ENCODE measurements around the gene NCBP2L.

The NCBP2L gene

DNA sequence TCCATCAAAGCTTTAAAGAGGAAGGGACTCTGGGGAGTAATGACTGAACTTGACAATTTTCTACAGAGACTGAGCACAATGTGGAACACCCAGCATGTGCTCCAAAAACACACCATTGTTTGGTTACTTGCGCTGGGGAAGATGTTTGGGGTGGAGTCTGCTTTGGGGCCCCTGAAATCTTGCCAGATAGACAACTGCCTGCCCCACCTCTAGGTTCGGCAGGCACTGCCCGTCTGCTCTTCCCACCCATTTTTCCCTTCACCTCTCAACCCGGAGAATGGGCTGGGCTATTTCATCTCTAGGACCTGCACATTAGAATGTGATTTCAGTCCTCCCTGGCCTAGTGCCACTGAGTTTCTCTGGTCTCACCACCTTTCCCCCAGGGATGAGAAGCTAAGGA is 43.8 kb upstream of the NCBP2L start:
- DNase-seq (ENCODE audit: low read depth), result no peak
- H3K4me3 ChIP-seq (ENCODE audit: low read depth, low read length), result no peak overlapping the region
- TF ChIP-seq, protein P1, sequence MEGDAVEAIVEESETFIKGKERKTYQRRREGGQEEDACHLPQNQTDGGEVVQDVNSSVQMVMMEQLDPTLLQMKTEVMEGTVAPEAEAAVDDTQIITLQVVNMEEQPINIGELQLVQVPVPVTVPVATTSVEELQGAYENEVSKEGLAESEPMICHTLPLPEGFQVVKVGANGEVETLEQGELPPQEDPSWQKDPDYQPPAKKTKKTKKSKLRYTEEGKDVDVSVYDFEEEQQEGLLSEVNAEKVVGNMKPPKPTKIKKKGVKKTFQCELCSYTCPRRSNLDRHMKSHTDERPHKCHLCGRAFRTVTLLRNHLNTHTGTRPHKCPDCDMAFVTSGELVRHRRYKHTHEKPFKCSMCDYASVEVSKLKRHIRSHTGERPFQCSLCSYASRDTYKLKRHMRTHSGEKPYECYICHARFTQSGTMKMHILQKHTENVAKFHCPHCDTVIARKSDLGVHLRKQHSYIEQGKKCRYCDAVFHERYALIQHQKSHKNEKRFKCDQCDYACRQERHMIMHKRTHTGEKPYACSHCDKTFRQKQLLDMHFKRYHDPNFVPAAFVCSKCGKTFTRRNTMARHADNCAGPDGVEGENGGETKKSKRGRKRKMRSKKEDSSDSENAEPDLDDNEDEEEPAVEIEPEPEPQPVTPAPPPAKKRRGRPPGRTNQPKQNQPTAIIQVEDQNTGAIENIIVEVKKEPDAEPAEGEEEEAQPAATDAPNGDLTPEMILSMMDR (IDR thresholded peaks at IDR 0.05; ENCODE audit: control insufficient read depth, extremely low read depth, insufficient read depth), result no peak

DNA sequence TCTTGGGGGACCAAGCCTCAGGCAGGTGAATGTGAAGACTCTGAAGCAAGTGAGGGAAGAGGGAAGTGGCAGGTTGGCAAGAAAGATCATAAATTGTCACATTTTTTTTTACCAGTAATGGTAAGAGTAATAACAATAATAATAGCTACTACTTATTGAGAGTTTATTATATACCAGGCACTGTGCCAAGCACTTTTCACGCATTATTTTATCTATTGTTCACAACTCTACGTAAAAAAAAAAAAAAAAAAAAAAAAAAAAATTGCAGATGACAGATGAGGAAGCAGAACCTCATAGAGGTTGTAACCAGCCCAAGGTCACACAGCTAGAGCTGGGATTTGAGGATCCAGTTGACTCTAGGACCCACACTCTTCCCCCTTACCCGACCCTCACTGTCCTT is 42.9 kb upstream of the NCBP2L start:
- no peak overlapping the region for H3K4me3 ChIP-seq (ENCODE audit: low read depth, low read length)
- no peak for DNase-seq (ENCODE audit: low read depth)
- TF ChIP-seq, protein P1 (IDR thresholded peaks at IDR 0.05; ENCODE audit: control insufficient read depth, extremely low read depth, insufficient read depth), result no peak

DNA sequence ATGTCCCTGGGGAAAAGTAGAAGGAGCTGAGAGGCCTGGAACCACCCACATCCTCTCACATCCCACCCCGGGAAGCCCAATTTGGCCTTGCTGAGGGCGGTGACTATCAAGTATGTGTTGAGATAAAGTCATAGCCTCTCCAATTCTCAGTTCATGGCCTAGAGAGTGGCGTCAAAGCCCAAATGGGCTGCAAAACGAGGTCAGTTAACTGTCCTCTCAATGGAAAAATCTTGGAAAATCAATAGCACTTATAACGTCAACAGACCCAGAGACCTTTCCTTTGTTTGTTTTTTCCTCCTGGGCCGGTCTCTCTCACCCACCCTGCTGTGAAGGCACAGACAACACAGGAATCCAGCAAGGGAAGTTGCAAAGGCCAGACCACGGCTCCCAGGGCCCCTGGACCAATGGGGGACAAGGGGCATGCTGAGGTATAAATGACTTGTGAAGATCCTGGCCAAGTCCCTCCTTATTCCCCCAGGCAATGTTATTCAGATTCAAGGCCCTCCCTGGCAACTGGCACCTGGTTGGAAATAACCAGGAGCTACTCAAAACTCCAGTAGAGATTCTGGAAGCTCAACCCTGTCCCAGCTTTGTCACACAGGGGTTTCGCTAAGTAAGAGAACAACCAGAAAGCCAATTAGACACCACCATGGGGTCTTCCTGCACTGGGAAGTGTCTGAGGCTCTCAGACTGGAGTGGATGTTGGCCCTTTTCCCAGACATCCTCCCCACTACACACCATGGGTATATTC is 40.6 kb upstream of the NCBP2L start:
- DNase-seq (ENCODE audit: low read depth), result no peak
- H3K4me3 ChIP-seq (ENCODE audit: low read depth, low read length), result no peak overlapping the region
- TF ChIP-seq, protein P1 (IDR thresholded peaks at IDR 0.05; ENCODE audit: control insufficient read depth, extremely low read depth, insufficient read depth), result no peak

DNA sequence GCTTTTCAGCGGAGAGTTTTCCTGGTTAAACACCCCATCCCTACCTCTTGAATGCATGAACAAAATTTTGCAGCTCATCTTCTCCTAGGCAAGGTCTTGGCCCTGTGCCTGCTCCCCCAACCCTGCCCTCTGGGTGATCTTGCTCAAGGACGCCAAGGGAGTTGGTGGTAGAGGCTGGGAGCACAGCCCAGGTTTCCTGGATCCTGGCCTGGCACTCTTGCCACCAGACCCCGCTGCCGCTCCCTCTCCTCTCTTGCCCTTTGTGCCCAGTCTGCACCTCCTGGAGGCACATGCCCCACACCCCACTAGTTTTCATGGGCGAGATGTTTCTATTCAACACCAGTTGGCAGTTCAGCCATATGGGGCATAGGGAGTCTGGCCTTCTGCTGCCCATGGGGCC is 39.3 kb upstream of the NCBP2L start:
- TF ChIP-seq, protein P1 (IDR thresholded peaks at IDR 0.05; ENCODE audit: control insufficient read depth, extremely low read depth, insufficient read depth), result no peak
- no peak for DNase-seq (ENCODE audit: low read depth)
- no peak overlapping the region for H3K4me3 ChIP-seq (ENCODE audit: low read depth, low read length)

DNA sequence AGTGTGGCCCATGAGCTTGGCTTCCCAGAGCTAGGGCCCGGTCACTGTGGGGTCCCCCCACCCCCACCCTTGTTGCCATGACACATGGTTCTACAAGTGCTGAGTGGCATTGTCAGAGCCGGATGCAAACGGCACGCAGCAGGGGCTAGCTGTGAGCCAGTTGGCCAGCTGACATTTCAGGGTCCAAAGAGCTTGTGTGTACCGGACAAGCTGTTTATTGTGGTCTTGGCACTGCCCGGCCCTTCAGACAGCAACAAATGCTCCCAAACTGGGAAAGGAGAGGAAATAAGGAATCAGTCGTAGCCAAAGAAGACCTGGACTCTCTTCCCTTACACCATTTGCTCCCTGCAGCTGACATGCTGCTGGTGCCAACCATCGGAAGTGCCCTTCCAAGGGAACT is 38.8 kb upstream of the NCBP2L start:
- no peak for DNase-seq (ENCODE audit: low read depth)
- H3K4me3 ChIP-seq (ENCODE audit: low read depth, low read length), result no peak overlapping the region
- TF ChIP-seq, protein P1 (IDR thresholded peaks at IDR 0.05; ENCODE audit: control insufficient read depth, extremely low read depth, insufficient read depth), result no peak

DNA sequence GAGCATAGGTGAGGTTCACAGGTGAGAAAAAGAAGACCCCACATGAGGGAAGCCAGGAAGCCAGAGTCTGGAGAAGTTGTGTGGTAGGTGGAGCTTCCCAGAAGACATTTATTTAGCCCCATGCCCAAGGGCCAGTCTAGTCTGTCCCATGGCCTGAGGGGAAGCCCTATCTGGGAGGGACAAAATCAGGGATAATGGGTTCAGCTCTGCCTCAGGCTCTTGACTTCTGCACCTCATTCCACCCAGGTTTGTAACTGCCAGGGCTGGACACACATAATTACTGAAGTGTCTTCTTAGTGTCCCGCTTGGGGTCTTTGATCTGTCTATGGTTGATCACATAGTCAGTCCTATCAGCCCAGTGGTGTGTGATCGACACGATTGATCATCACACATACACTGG is 38.0 kb upstream of the NCBP2L start:
- no peak overlapping the region for H3K4me3 ChIP-seq (ENCODE audit: low read depth, low read length)
- no peak for DNase-seq (ENCODE audit: low read depth)
- TF ChIP-seq, protein P1 (IDR thresholded peaks at IDR 0.05; ENCODE audit: control insufficient read depth, extremely low read depth, insufficient read depth), result no peak

DNA sequence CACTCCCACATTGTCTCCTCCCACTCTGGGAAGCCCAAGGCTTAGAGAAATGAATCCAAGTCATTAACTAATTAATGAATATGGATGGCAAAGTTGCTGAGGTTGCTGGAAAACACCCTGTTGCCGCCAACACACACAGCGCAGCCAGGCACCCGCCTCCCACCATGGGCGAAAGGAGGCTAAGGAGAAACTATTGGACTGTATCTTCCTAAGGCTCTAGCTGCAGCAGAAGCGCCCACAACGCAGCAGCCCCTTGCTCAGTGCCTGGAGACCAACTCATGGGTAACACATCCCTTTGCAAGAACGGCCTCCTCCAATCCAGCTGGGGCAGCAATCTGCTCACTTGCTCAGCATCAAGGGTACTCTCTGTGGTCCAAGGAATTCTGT is 36.1 kb upstream of the NCBP2L start:
- no peak for DNase-seq (ENCODE audit: low read depth)
- H3K4me3 ChIP-seq (ENCODE audit: low read depth, low read length), result no peak overlapping the region
- TF ChIP-seq, protein P1 (IDR thresholded peaks at IDR 0.05; ENCODE audit: control insufficient read depth, extremely low read depth, insufficient read depth), result no peak
